Neuronal stem cell (in vitro differentiated cells): ENCODE results near the gene PTPN20.

ENCODE experiments used
- DNase-seq: peaks from one replicate; pipeline ENCODE4 v3.0.0-alpha.2; 2013; ENCODE audit warnings: low spot score
- H2AFZ ChIP-seq: one replicate; pipeline ENCODE4 v1.6.1; 2013; ENCODE audit warnings: mild to moderate bottlenecking, low read length, inconsistent platforms
- H2AK5ac ChIP-seq: 2 replicates; pipeline ENCODE4 v1.6.1; 2013; ENCODE audit warnings: low read depth, mild to moderate bottlenecking, inconsistent platforms, low read length, moderate library complexity, mixed read lengths
- H2BK120ac ChIP-seq: 2 replicates; pipeline ENCODE4 v1.6.1; 2013; ENCODE audit warnings: low read depth, mild to moderate bottlenecking, inconsistent platforms, low read length, moderate library complexity, mixed read lengths
- H2BK12ac ChIP-seq: one replicate; pipeline ENCODE4 v1.6.1; 2013; ENCODE audit warnings: low read length, inconsistent platforms
- H2BK15ac ChIP-seq: 2 replicates; pipeline ENCODE4 v1.6.1; 2013; ENCODE audit warnings: mild to moderate bottlenecking, low read length, inconsistent platforms, mixed read lengths
- H2BK5ac ChIP-seq: one replicate; pipeline ENCODE4 v1.6.1; 2013; ENCODE audit warnings: inconsistent platforms, mild to moderate bottlenecking, low read length, moderate library complexity
- H3K14ac ChIP-seq: one replicate; pipeline ENCODE4 v1.6.1; 2013; ENCODE audit warnings: low read length, inconsistent platforms
- H3K18ac ChIP-seq: 2 replicates; pipeline ENCODE4 v1.6.1; 2013; ENCODE audit warnings: low read length, inconsistent platforms
- H3K23ac ChIP-seq: 2 replicates; pipeline ENCODE4 v1.6.1; 2013; ENCODE audit warnings: low read depth, mild to moderate bottlenecking, mixed read lengths, low read length, inconsistent platforms; ENCODE audit not compliant: poor library complexity
- H3K27ac ChIP-seq: replicated peaks from 3 replicates; pipeline ENCODE4 v1.5.1; 2013; ENCODE audit warnings: low read length, inconsistent platforms
- H3K27me3 ChIP-seq, 3 experiments: 2 replicates each; pipeline ENCODE4 v1.6.1; 2013; ENCODE audit warnings: low read length in 3 of 3, mild to moderate bottlenecking in 2 of 3, inconsistent platforms in 1 of 3, low read depth in 1 of 3, mixed read lengths in 1 of 3, moderate library complexity in 1 of 3; ENCODE audit not compliant: control insufficient read depth in 3 of 3, insufficient read depth in 3 of 3
- H3K36me3 ChIP-seq, 2 donors: replicated peaks in 1 of 2; 2 replicates each; pipeline ENCODE4 v1.6.1; 2013; ENCODE audit warnings: low read length in 2 of 2; ENCODE audit not compliant: control insufficient read depth in 2 of 2, insufficient read depth in 2 of 2
- H3K4ac ChIP-seq: 2 replicates; pipeline ENCODE4 v1.6.1; 2013; ENCODE audit warnings: inconsistent platforms, mild to moderate bottlenecking, low read length, moderate library complexity
- H3K4me1 ChIP-seq, 2 donors: 1 replicate in 1 of 2; 2 replicates in 1 of 2; pipeline ENCODE4 v1.6.1; 2013; ENCODE audit warnings: low read length in 2 of 2, low read depth in 1 of 2; ENCODE audit not compliant: control insufficient read depth in 2 of 2, insufficient read depth in 1 of 2
- H3K4me2 ChIP-seq: one replicate; pipeline ENCODE4 v1.6.1; 2013; ENCODE audit warnings: mild to moderate bottlenecking, low read length, inconsistent platforms; ENCODE audit not compliant: insufficient read depth, poor library complexity, severe bottlenecking
- H3K4me3 ChIP-seq, 2 donors: 2 replicates each; pipeline ENCODE4 v1.5.1; 2013; ENCODE audit warnings: low read length in 2 of 2, mild to moderate bottlenecking in 2 of 2, inconsistent platforms in 1 of 2, moderate library complexity in 1 of 2
- H3K79me1 ChIP-seq: one replicate; pipeline ENCODE4 v1.6.1; 2013; ENCODE audit warnings: low read depth, mild to moderate bottlenecking, inconsistent platforms, low read length, moderate library complexity
- H3K9ac ChIP-seq: one replicate; pipeline ENCODE4 v1.6.1; 2013; ENCODE audit warnings: mild to moderate bottlenecking, low read depth, low read length, inconsistent platforms; ENCODE audit not compliant: poor library complexity
- H3K9me3 ChIP-seq, 2 donors: replicated peaks in 1 of 2; 2 replicates each; pipeline versions ENCODE3 to v1.6.1; 2013; ENCODE audit warnings: low read length in 2 of 2, mild to moderate bottlenecking in 2 of 2, inconsistent platforms in 1 of 2, low read depth in 1 of 2, mixed read lengths in 1 of 2, moderate library complexity in 1 of 2; ENCODE audit not compliant: control insufficient read depth in 2 of 2, insufficient read depth in 1 of 2
- H4K8ac ChIP-seq: one replicate; pipeline ENCODE4 v1.6.1; 2013; ENCODE audit warnings: low read depth, mild to moderate bottlenecking, inconsistent platforms, low read length, moderate library complexity
- H4K91ac ChIP-seq: one replicate; pipeline ENCODE4 v1.6.1; 2013; ENCODE audit warnings: low read length, low read depth, mild to moderate bottlenecking, inconsistent platforms; ENCODE audit not compliant: poor library complexity
- WGBS, 2 donors: extraction: QIAGEN DNeasy Blood & Tissue Kit; methylation state at CpG; one replicate each; pipeline ENCODE4 v1.1.7; 2013; ENCODE audit warnings: missing lambda C conversion rate in 2 of 2, mixed read lengths in 1 of 2; ENCODE audit not compliant: insufficient read length in 2 of 2, insufficient replicate concordance in 1 of 2; ENCODE audit errors: extremely low coverage in 2 of 2; 5-methylcytosine and 5-hydroxymethylcytosine counted together

PTPN20 gene

GRCh38 chr10:46998595-46998994, 87.4 kb downstream of the PTPN20 start:
- H3K9ac ChIP-seq, result no peak overlapping the region
- H3K4me3 ChIP-seq, result no peak overlapping the region
- no peak overlapping the region for H3K18ac ChIP-seq
- no peaks in the 10 kb centered on the region for H3K27me3 ChIP-seq
- H2AFZ ChIP-seq, result no peak overlapping the region
- H3K14ac ChIP-seq, result no peak overlapping the region
- WGBS, 2 donors, result no CpG with 5 or more reads among the region's 2 CpGs
- no peak overlapping the region for H4K8ac ChIP-seq
- DNase-seq, result no peak
- no peak overlapping the region for H3K23ac ChIP-seq
- H3K4me2 ChIP-seq, result no peak overlapping the region
- H4K91ac ChIP-seq, result no peak overlapping the region
- H3K4me1 ChIP-seq, result no peaks in the 10 kb centered on the region
- no peaks in the 10 kb centered on the region for H3K36me3 ChIP-seq
- H2BK5ac ChIP-seq, result no peak overlapping the region
- H3K79me1 ChIP-seq, result no peaks in the 10 kb centered on the region
- H3K4ac ChIP-seq, result no peak overlapping the region
- H2AK5ac ChIP-seq, result no peak overlapping the region
- no peaks in the 10 kb centered on the region for H3K9me3 ChIP-seq
- no peak overlapping the region for H2BK120ac ChIP-seq
- no peak overlapping the region for H3K27ac ChIP-seq
- H2BK15ac ChIP-seq, result no peak overlapping the region
- no peak overlapping the region for H2BK12ac ChIP-seq

GRCh38 chr10:46999217-46999616, 88.0 kb downstream of the PTPN20 start:
- H3K9me3 ChIP-seq, result no peaks in the 10 kb centered on the region
- no peak overlapping the region for H3K14ac ChIP-seq
- no peak overlapping the region for H3K4me2 ChIP-seq
- H3K4me1 ChIP-seq, result no peaks in the 10 kb centered on the region
- H3K27ac ChIP-seq, result no peak overlapping the region
- H2BK5ac ChIP-seq, result no peak overlapping the region
- no peak overlapping the region for H3K18ac ChIP-seq
- no peaks in the 10 kb centered on the region for H3K36me3 ChIP-seq
- H4K8ac ChIP-seq, result no peak overlapping the region
- H3K79me1 ChIP-seq, result no peaks in the 10 kb centered on the region
- no peaks in the 10 kb centered on the region for H3K27me3 ChIP-seq
- no peak overlapping the region for H3K23ac ChIP-seq
- DNase-seq, result no peak
- no peak overlapping the region for H3K4me3 ChIP-seq
- no peak overlapping the region for H2BK15ac ChIP-seq
- H2AK5ac ChIP-seq, result no peak overlapping the region
- no peak overlapping the region for H4K91ac ChIP-seq
- no peak overlapping the region for H2AFZ ChIP-seq
- H2BK12ac ChIP-seq, result no peak overlapping the region
- no peak overlapping the region for H2BK120ac ChIP-seq
- H3K9ac ChIP-seq, result no peak overlapping the region
- H3K4ac ChIP-seq, result no peak overlapping the region
- no CpG with 5 or more reads among the region's 3 CpGs for WGBS, 2 donors

- H3K4ac ChIP-seq, result no peak overlapping the region
- H2BK120ac ChIP-seq, result no peak overlapping the region
- no peak overlapping the region for H3K14ac ChIP-seq
- H3K9ac ChIP-seq, result no peak overlapping the region
- H3K36me3 ChIP-seq, result no peaks in the 10 kb centered on the region
- H3K27ac ChIP-seq, result no peak overlapping the region
- no peak overlapping the region for H2BK15ac ChIP-seq
- H2AK5ac ChIP-seq, result no peak overlapping the region
- no peaks in the 10 kb centered on the region for H3K79me1 ChIP-seq
- H2BK12ac ChIP-seq, result no peak overlapping the region
- H3K4me2 ChIP-seq, result no peak overlapping the region
- no peak overlapping the region for H3K4me3 ChIP-seq
- no peak overlapping the region for H4K91ac ChIP-seq
- no peaks in the 10 kb centered on the region for H3K9me3 ChIP-seq
- no peak for DNase-seq
- WGBS, 2 donors, result no CpG with 5 or more reads among the region's 2 CpGs
- H4K8ac ChIP-seq, result no peak overlapping the region
- H3K4me1 ChIP-seq, result peaks cover 0 to 3% of the 10 kb centered on the region in 2 donors
- H3K18ac ChIP-seq, result no peak overlapping the region
- H2BK5ac ChIP-seq, result no peak overlapping the region
- H3K23ac ChIP-seq, result no peak overlapping the region
- H3K27me3 ChIP-seq, result no peaks in the 10 kb centered on the region
- H2AFZ ChIP-seq, result no peak overlapping the region
Observed at GRCh38 chr10:47008769-47009168, 97.5 kb downstream of the PTPN20 start.

GRCh38 chr10:47009215-47009838, 98.1 kb downstream of the PTPN20 start:
- no peak overlapping the region for H2BK5ac ChIP-seq
- no CpG with 5 or more reads among the region's 7 CpGs for WGBS, 2 donors
- H2BK15ac ChIP-seq, result no peak overlapping the region

More at GRCh38 chr10:47009215-47009838, 98.1 kb downstream of the PTPN20 start:
- Histone ChIP-seq H2BK120ac (no peak overlapping the region), H3K9me3 (no peaks in the 10 kb centered on the region), H2AFZ (no peak overlapping the region), H4K91ac (no peak overlapping the region), H3K23ac (no peak overlapping the region), H3K4me1 (peaks cover 0 to 3% of the 10 kb centered on the region in 2 donors), H3K14ac (no peak overlapping the region), H4K8ac (no peak overlapping the region), H3K18ac (no peak overlapping the region), H2BK12ac (no peak overlapping the region), H3K9ac (no peak overlapping the region), H3K4ac (no peak overlapping the region), H3K4me3 (no peak overlapping the region), H3K79me1 (no peaks in the 10 kb centered on the region), H2AK5ac (no peak overlapping the region), H3K27me3 (no peaks in the 10 kb centered on the region), H3K27ac (no peak overlapping the region), H3K4me2 (no peak overlapping the region), H3K36me3 (no peaks in the 10 kb centered on the region)
- no peak for DNase-seq
